ENCODE data around the gene PKNOX2. TPM values are rescaled to one million over a fixed set of nuclear protein-coding genes. Genes with fewer than 3 reads are reported as not detected.

PKNOX2 gene
- total RNA-seq, 4 donors from 2014 or later = 1.5 to 4.6 (median 2.8) TPM

GRCh38 chr11:125245299-125245698 is 80.7 kb downstream of the PKNOX2 start:
- no peak for TF ChIP-seq POLR2A (IDR thresholded peaks at IDR 0.05)
- no peak for TF ChIP-seq CTCF (IDR thresholded peaks at IDR 0.05)
- DNase-seq (ENCODE audit: low spot score in 2 of 2) = no peak
- 86 to 87% methylated on average over 3 of the region's 4 CpGs for WGBS, 2 donors
- no peak overlapping the region for H3K4me3 ChIP-seq (ENCODE audit: low read depth, poor library complexity, severe bottlenecking)
- intact Hi-C loops (cut with DNase I; ENCODE audit: low total_unique reads) = no loop called here

GRCh38 chr11:125247431-125247830 is 82.9 kb downstream of the PKNOX2 start:
- no peak for DNase-seq (ENCODE audit: low spot score in 2 of 2)
- intact Hi-C loops (cut with DNase I; ENCODE audit: low total_unique reads) = no loop called here
- 85 to 86% methylated on average over 2 of the region's 2 CpGs for WGBS, 2 donors
- TF ChIP-seq CTCF (IDR thresholded peaks at IDR 0.05) (no peak), POLR2A (IDR thresholded peaks at IDR 0.05) (no peak)
- no peak overlapping the region for H3K4me3 ChIP-seq (ENCODE audit: low read depth, poor library complexity, severe bottlenecking)

- WGBS, 2 donors = 79 to 83% methylated on average over 17 of the region's 17 CpGs
- no peak overlapping the region for H3K4me3 ChIP-seq (ENCODE audit: low read depth, poor library complexity, severe bottlenecking)
- no peak for DNase-seq (ENCODE audit: low spot score in 2 of 2)
- intact Hi-C loops (cut with DNase I; ENCODE audit: low total_unique reads) = no loop called here
- TF ChIP-seq CTCF (IDR thresholded peaks at IDR 0.05) (no peak), POLR2A (IDR thresholded peaks at IDR 0.05) (no peak)
These were observed 86.0 kb downstream of the PKNOX2 start for GRCh38 chr11:125250318-125251213.

GRCh38 chr11:125251214-125251545 is 86.6 kb downstream of the PKNOX2 start:
- TF ChIP-seq POLR2A (IDR thresholded peaks at IDR 0.05) (no peak), CTCF (IDR thresholded peaks at IDR 0.05) (no peak)
- 92 to 94% methylated on average over 5 of the region's 5 CpGs for WGBS, 2 donors
- H3K4me3 ChIP-seq (ENCODE audit: low read depth, poor library complexity, severe bottlenecking) = no peak overlapping the region
- no peak for DNase-seq (ENCODE audit: low spot score in 2 of 2)
- intact Hi-C loops (cut with DNase I; ENCODE audit: low total_unique reads) = no loop called here

- H3K4me3 ChIP-seq (ENCODE audit: low read depth, poor library complexity, severe bottlenecking) = no peak overlapping the region
- no peak for DNase-seq (ENCODE audit: low spot score in 2 of 2)
- WGBS, 2 donors = 89 to 95% methylated on average over 7 of the region's 7 CpGs
- intact Hi-C loops (cut with DNase I; ENCODE audit: low total_unique reads) = no loop called here
- TF ChIP-seq CTCF (IDR thresholded peaks at IDR 0.05) (no peak), POLR2A (IDR thresholded peaks at IDR 0.05) (no peak)
These were observed 87.4 kb downstream of the PKNOX2 start for GRCh38 chr11:125251956-125252355.

GRCh38 chr11:125253289-125253688 is 88.7 kb downstream of the PKNOX2 start:
- no peak for DNase-seq (ENCODE audit: low spot score in 2 of 2)
- TF ChIP-seq CTCF (IDR thresholded peaks at IDR 0.05) = no peak
- no peak for TF ChIP-seq POLR2A (IDR thresholded peaks at IDR 0.05)
- intact Hi-C loops (cut with DNase I; ENCODE audit: low total_unique reads) = no loop called here
- WGBS, 2 donors = 74% methylated on average over 7 of the region's 7 CpGs
- no peak overlapping the region for H3K4me3 ChIP-seq (ENCODE audit: low read depth, poor library complexity, severe bottlenecking)

All from lower leg skin (tissue), 4 donors.